OCI-LY3 (cell line): ENCODE measurements around the gene MAMLD1.

Source experiments
- CTCF ChIP-seq: fragments of 200-600, 300-600 bp; sonication (generic); IDR thresholded peaks from 2 replicates; pipeline ENCODE4 v1.5.1; 2014; ENCODE audit warnings: antibody characterized with exemption, low read length, low read depth
- EZH2phosphoT487 ChIP-seq: fragments of 200-600 bp; shearing (Covaris generic); IDR thresholded peaks from 2 replicates; pipeline ENCODE4 v1.6.1; 2018; ENCODE audit warnings: antibody characterized with exemption, mixed run types, low read depth

GRCh38 chrX:150405006-150405405, 41.9 kb downstream of the MAMLD1 start:
- no peak for TF ChIP-seq CTCF
- TF ChIP-seq EZH2phosphoT487: no peak
